Astrocyte (in vitro differentiated cells and primary cell): ENCODE measurements around the gene PTPA.

Experiments used
- EZH2 ChIP-seq: IDR thresholded peaks from 2 replicates; pipeline ENCODE4 v1.6.1; 2012; ENCODE audit warnings: mild to moderate bottlenecking, low read length, inconsistent platforms; ENCODE audit not compliant: insufficient read depth
- TF ChIP-seq, protein P1 (sequence below): IDR thresholded peaks from 2 replicates; pipeline ENCODE4 v1.5.1; 2011; ENCODE audit warnings: low read depth, mild to moderate bottlenecking, inconsistent platforms, low read length, moderate library complexity; ENCODE audit not compliant: insufficient read depth

DNA sequence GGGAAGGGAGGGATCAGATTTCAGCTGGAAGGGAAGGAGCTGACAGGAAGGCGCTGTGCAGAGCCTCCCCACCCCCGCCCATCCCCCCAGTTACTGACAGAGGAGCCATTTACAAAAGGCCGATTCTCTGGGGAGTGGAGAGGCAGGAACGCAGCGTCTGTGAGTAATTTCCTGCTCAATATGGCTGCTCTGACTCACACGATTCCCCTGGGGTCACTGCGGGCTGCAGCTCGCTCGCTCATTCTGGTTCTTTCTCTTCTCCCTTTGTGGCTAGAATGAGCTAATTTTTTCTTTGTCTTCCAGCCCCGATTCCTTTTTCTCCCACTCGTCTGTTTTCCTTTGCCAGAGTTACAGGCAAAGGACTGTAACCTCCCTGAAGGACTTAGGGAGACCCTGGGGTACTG, 28.8 kb downstream of the PTPA start:
- TF ChIP-seq, protein P1, sequence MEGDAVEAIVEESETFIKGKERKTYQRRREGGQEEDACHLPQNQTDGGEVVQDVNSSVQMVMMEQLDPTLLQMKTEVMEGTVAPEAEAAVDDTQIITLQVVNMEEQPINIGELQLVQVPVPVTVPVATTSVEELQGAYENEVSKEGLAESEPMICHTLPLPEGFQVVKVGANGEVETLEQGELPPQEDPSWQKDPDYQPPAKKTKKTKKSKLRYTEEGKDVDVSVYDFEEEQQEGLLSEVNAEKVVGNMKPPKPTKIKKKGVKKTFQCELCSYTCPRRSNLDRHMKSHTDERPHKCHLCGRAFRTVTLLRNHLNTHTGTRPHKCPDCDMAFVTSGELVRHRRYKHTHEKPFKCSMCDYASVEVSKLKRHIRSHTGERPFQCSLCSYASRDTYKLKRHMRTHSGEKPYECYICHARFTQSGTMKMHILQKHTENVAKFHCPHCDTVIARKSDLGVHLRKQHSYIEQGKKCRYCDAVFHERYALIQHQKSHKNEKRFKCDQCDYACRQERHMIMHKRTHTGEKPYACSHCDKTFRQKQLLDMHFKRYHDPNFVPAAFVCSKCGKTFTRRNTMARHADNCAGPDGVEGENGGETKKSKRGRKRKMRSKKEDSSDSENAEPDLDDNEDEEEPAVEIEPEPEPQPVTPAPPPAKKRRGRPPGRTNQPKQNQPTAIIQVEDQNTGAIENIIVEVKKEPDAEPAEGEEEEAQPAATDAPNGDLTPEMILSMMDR: no peak
- TF ChIP-seq EZH2: no peak
